NCI-H2081 treated with DMSO at 0.1 percent for 48 hours (cell line): Measurements from ENCODE around the gene RPL26.
"Not testable (repeated sequence)": the region's sequence is repeated elsewhere in the genome, so short reads cannot be mapped to it uniquely, and the experiment has no call there.

Experiments used
- DNase-seq: peaks from one replicate; lab custom pipeline; 2025; lab: John Stamatoyannopoulos, UW

Gene RPL26

GRCh38 chr17:8394497-8394896 is 11.5 kb upstream of the RPL26 start:
- not testable (repeated sequence) for DNase-seq

- no peak for DNase-seq
Measured at GRCh38 chr17:8393470-8394231, 10.7 kb upstream of the RPL26 start.

- DNase-seq = no peak
Measured at GRCh38 chr17:8392674-8393469, 9.9 kb upstream of the RPL26 start.

DNA sequence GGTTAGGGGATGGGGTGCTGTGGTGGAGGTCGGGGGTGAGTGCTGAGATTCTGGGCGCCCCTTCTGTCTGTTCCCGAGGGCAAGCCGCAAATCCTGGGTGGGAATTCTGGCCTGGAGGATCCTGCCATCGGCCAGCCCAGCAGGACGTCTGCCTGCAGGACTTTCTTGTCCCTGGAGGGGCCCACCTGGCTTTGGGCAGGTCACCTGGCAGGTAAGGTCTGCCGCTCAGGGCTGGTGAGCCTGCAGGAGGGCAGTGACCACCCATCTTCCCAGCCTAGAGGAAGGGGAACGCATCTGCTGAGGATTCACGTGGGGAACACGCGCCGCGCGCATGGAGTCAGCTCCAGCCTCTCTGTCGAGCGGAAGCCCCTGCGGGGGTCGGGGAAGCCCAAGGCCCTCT is 9.3 kb upstream of the RPL26 start:
- no peak for DNase-seq

DNA sequence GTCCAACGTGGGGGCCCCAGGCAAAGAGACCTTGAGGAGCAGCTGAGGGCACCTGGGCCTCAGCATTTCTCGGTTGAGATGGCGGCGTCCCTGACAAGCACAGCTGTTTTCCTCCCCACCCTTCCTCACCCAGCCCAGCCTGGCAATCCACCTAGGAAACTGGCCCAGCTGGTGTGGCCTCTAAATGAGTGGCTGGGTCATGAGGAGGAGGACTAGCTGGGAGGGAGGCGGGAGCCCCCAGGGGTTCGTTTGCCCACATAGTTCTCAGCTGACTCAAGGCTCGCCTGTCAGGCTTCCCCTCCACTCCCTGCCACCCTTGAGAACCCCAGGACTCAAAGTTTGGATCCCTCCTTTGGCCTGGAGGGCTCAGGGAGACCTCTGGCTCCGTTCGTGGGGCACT is 8.7 kb upstream of the RPL26 start:
- no peak for DNase-seq

- DNase-seq = no peak
Measured at GRCh38 chr17:8387914-8388651, 5.1 kb upstream of the RPL26 start.

- no peak for DNase-seq
Measured at GRCh38 chr17:8386841-8387240, 3.8 kb upstream of the RPL26 start.

DNA sequence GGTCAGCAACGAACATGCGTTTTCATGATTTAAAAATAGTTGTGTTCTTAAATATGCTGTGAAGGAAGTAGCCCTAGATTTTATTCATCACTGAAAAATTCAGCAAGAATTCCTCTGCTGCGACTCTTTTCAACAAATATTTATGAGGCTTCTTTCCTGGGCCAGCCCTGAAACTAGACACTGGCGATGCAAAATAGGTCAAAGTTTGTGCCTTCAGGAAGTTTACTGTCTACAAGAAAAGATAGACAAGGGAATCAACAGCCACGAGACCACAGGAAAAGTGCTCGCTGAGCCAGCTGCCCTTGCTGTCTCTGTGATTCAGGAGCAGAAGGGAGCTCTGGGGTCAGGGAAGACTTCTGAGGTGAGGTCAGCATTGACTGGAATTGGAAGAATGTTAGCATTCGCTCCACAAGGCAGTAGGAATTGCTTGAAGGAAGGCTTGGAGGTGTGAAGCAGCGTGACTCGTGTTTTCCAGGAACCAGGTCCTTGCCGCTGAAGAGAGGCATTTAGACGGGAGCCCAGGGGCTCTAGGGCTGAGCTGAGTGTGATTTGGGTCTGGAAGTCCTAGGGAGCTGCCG is 1.9 kb upstream of the RPL26 start:
- no peak for DNase-seq

- no peak for DNase-seq
Measured at GRCh38 chr17:8382880-8383142, 182 bp downstream of the RPL26 start.

DNA sequence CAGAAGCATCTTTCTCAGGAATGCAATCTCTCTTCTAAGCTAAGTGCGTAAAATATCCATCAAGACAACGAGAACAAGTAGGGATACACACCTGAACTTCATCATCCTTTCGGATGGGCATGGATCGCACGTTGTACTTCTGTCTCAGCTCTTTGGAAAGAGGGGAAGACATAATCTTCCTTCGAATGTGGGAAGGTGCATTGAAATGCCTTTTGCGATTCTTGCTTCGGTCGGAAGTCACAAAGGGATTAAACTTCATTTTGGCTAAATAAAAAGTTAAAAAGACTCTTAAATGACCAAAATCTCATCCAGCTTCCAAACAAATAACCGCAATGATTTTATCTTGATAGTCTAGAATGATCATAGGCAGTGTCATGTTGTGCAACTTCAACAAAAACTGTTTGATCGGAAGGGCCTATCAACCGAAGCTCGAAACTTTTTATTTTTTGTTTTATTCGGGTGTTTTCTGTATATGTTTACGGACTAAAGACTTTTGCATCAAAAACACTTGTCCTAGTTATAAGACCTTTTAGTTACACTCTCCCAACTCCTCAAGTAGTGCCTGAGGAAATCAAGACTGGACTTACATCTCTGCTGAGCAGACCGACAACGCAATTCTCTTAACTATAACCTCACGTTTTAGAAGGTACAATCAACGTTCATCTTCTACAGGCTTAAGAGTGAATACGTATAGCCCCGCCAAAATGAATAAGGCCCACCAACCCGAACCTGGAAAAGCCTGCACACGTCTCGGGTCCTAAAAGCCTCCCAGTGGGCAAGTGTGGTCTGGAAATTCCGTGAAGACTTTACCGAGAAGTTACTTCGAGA is 727 bp downstream of the RPL26 start:
- no peak for DNase-seq

DNA sequence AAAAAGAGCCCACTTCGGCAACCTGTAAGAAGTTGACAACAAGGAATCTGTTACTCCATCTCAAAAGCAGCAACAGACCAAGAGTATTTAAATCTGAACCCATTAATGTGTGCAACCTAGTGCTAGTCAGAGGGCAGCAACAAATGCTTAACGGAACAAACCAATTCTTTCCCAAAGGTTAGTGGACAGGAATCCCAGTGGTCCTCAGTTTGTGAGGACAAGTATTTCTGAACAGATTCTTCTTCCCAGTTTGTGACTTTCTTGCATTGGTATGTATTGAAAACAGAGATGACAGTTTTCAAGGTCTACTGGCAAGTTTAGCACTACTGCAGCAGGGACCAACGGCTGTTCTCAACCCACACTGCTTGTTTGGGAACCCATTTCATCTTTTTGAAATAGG is 2.9 kb downstream of the RPL26 start:
- DNase-seq = no peak

DNA sequence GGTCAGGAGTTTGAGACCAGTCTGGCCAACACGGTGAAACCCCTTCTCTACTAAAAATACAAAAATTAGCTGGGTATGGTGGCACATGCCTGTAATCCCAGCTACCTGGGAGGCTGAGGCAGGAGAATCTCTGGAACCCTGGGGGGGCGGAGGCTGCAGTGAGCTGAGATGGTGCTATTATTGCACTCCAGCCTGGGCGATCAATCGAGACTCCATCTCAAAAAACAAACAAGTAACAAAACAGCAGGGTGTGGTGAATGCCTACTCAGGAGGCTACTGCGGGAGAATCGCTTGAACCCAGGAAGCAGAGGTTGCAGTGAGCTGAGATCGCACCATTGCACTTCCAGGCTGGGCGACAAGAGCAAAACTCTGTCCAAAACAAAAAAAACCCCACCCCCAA is 4.9 kb downstream of the RPL26 start:
- DNase-seq = not testable (repeated sequence)

GRCh38 chr17:8377422-8377821 is 5.6 kb downstream of the RPL26 start:
- DNase-seq = no peak

- peak; percentile 54 for DNase-seq
Measured at GRCh38 chr17:8376271-8377067, 6.5 kb downstream of the RPL26 start, which contains the start of gene KRABD2. Gene KRABD2 (minus strand): TSS chr17:8376704.

DNA sequence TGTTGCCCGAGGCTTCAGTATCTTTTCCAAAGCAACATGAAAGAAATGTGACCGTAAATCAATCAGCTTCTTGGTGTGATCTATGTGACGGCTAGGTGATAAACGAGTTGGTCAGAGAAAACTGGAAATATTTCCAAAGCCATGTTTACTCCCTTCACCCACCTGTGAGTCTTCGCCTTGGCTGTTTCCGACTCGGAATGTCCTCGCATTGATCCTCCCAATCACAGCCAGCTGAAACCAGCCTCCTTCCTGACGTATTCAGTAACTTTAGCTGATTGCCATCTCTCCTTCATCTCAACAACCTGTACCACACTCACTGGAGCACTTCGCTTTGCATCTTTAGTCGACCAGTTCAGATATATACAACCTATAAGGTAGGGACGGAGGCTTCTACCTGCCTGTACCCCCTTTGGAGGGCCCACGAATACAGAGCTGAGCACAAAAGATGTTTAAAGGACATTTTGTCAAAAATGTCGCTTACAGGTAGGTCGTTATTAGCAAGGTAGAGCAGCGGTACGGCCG is 7.2 kb downstream of the RPL26 start:
- no peak for DNase-seq

GRCh38 chr17:8373856-8374255 is 9.1 kb downstream of the RPL26 start:
- not testable (repeated sequence) for DNase-seq

- DNase-seq = no peak
Measured at GRCh38 chr17:8372422-8372821, 10.6 kb downstream of the RPL26 start.

- DNase-seq = no peak
Measured at GRCh38 chr17:8371786-8372185, 11.2 kb downstream of the RPL26 start.

GRCh38 chr17:8369944-8370343 is 13.0 kb downstream of the RPL26 start:
- no peak for DNase-seq

GRCh38 chr17:8368193-8368592 is 14.8 kb downstream of the RPL26 start:
- DNase-seq = no peak

DNA sequence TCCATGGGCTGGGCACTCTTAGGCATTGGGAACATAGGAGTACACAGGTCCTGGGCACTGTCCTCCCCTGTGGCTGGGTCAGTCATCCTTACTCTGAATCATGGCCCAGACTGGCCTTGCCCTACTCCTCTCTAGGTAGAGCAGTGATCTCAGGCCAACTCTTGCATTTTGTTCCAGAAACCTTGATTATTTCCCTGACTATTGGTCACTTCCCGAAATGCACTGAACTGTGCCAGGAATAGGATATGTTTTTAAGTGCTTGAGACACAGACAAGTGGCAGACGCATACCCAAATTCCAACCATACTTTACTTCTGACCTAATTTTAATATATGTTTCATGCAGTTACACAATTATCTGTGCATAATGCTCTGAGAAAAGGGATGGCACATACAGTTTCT is 16.8 kb downstream of the RPL26 start:
- DNase-seq = no peak
